ENCODE results near the gene HIC2.
"Not testable (repeated sequence)": the region's sequence is repeated elsewhere in the genome, so short reads cannot be mapped to it uniquely, and the experiment has no call there.

HIC2 gene

GRCh38 chr22:21435998-21436810 is 19.0 kb downstream of the HIC2 start:
- DNase-seq (ENCODE audit: low read depth): not testable (repeated sequence)

- DNase-seq (ENCODE audit: low read depth): not testable (repeated sequence)
Observed at GRCh38 chr22:21438013-21438412, 20.8 kb downstream of the HIC2 start.

GRCh38 chr22:21440018-21440636 is 23.0 kb downstream of the HIC2 start:
- DNase-seq (ENCODE audit: low read depth): not testable (repeated sequence)

- not testable (repeated sequence) for DNase-seq (ENCODE audit: low read depth)
Observed at GRCh38 chr22:21440676-21441075, 23.5 kb downstream of the HIC2 start.

- not testable (repeated sequence) for DNase-seq (ENCODE audit: low read depth)
Observed at GRCh38 chr22:21441170-21441569, 24.0 kb downstream of the HIC2 start.

- not testable (repeated sequence) for DNase-seq (ENCODE audit: low read depth)
Observed at GRCh38 chr22:21442123-21442522, 25.0 kb downstream of the HIC2 start.

- DNase-seq (ENCODE audit: low read depth): not testable (repeated sequence)
Observed at GRCh38 chr22:21442646-21443045, 25.5 kb downstream of the HIC2 start.

- no peak for DNase-seq (ENCODE audit: low read depth)
Observed at GRCh38 chr22:21443057-21443734, 26.0 kb downstream of the HIC2 start.

GRCh38 chr22:21443735-21444421 is 26.7 kb downstream of the HIC2 start:
- no peak for DNase-seq (ENCODE audit: low read depth)

GRCh38 chr22:21444701-21445436 is 27.7 kb downstream of the HIC2 start:
- DNase-seq (ENCODE audit: low read depth): no peak

GRCh38 chr22:21445437-21446127 is 28.4 kb downstream of the HIC2 start:
- DNase-seq (ENCODE audit: low read depth): no peak

- DNase-seq (ENCODE audit: low read depth): no peak
Observed at GRCh38 chr22:21446128-21446826, 29.1 kb downstream of the HIC2 start.

GRCh38 chr22:21446827-21447690 is 29.9 kb downstream of the HIC2 start:
- DNase-seq (ENCODE audit: low read depth): no peak

GRCh38 chr22:21447694-21448402 is 30.7 kb downstream of the HIC2 start:
- no peak for DNase-seq (ENCODE audit: low read depth)

- no peak for DNase-seq (ENCODE audit: low read depth)
Observed at GRCh38 chr22:21448627-21449416, 31.7 kb downstream of the HIC2 start.

- no peak for DNase-seq (ENCODE audit: low read depth)
Observed at GRCh38 chr22:21449531-21450319, 32.6 kb downstream of the HIC2 start.

GRCh38 chr22:21450320-21450831 is 33.2 kb downstream of the HIC2 start:
- DNase-seq (ENCODE audit: low read depth): no peak

All from iris pigment epithelial cell (primary cell).